ENCODE data around the gene COX19. TPM values are rescaled to one million over a fixed set of nuclear protein-coding genes. Genes with fewer than 3 reads are reported as not detected.

COX19 gene
- total RNA-seq, 4 donors from 2014 or later = 4.7 to 6.5 (median 5.2) TPM

DNA sequence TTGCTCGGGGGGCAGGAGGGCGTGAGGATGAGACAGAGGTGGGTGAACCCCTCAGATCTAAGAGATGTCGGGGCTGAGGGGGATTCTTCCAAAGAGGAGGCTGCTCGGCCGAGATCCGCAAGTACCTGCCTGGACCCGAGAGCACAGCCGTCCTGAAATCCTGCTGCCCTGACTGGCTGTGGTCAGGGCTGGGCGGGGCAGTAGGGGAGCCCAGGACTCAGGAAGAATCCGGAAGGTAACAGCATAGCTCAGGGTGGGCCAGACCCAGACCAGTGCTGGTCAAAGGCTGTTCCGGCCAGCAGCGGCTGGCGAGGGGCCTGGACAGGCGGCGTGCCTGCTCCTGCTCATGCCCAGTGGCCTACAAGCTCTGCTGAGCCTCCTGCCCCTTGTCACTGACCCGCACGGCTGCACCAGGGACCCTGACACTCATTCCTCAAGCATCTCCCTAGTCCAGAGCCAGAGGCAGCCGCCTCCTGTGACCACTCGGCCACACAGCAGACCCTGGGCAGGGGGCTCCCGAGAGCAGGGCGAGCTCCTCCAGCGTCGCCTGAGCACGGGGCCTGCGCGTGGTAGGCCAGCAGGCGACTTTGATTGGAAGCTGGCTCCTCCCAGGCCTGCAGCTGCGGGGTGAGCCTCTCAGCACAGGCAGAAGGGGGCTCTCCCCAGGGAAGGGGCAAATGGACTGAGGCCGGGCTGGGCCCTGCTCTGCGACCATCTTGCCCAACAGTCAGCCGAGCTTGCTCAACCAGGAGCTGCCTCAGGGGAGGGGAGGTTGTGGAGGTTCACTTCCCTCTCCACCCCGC is 17.7 kb downstream of the COX19 start:
- intact Hi-C loops (cut with DNase I; ENCODE audit: low total_unique reads) = loop anchor here (10.0 kb wide), 1 partner anchor 173 kb away; no protein-coding TSS in a partner anchor
- no peak overlapping the region for H3K27ac ChIP-seq
- peaks cover 15 to 23% (median 21%) of the 10 kb centered on the region in 3 donors for H3K27me3 ChIP-seq
- in situ Hi-C loops (cut with MboI; ENCODE audit: low sequenced_read_pairs in 4 of 4) = no loop called here
- peaks cover 0 to 7% of the 10 kb centered on the region in 2 donors for H3K4me1 ChIP-seq
- no peaks in the 10 kb centered on the region for H3K36me3 ChIP-seq
- DNase-seq (no peak), ATAC-seq (no peak)
- H3K9me3 ChIP-seq = no peaks in the 10 kb centered on the region
- H3K4me3 ChIP-seq = no peak overlapping the region
- no peak for TF ChIP-seq POLR2A (IDR thresholded peaks at IDR 0.05)

GRCh38 chr7:956031-956430 is 19.3 kb downstream of the COX19 start:
- no peaks in the 10 kb centered on the region for H3K36me3 ChIP-seq
- in situ Hi-C loops (cut with MboI; ENCODE audit: low sequenced_read_pairs in 4 of 4) (no loop called here), intact Hi-C loops (cut with DNase I; ENCODE audit: low total_unique reads) (loop anchor here (10.0 kb wide), 1 partner anchor 171 kb away; no protein-coding TSS in a partner anchor)
- no peaks in the 10 kb centered on the region for H3K9me3 ChIP-seq
- no peak overlapping the region for H3K27ac ChIP-seq
- TF ChIP-seq CTCF (IDR thresholded peaks at IDR 0.05 in 4 of 5, conservative IDR thresholded peaks at IDR 0.05 in 1 of 5) (no peak), POLR2A (IDR thresholded peaks at IDR 0.05) (no peak)
- peaks cover 24 to 34% (median 26%) of the 10 kb centered on the region in 3 donors for H3K27me3 ChIP-seq
- no peak overlapping the region for H3K4me3 ChIP-seq
- DNase-seq (no peak), ATAC-seq (no peak)
- H3K4me1 ChIP-seq = peaks cover 0 to 7% of the 10 kb centered on the region in 2 donors

GRCh38 chr7:954330-955238 is 20.8 kb downstream of the COX19 start, which contains the start of gene ADAP1:
Gene ADAP1 (minus strand): TSS chr7:954680. CDS start chr7:954477, 203 bp downstream.
- Histone ChIP-seq H3K27ac (no peak within 1 kb of the TSS), H3K4me1 (peaks cover 0 to 7% of the 10 kb centered on the region in 2 donors), H3K4me3 (peak within 1 kb of the TSS; percentile 30 to 44 (median 39)), H3K36me3 (no peaks in the 10 kb centered on the region), H3K9me3 (no peaks in the 10 kb centered on the region), H3K27me3 (peaks cover 26 to 38% (median 30%) of the 10 kb centered on the region in 3 donors)
- intact Hi-C loops (cut with DNase I; ENCODE audit: low total_unique reads) = loop anchor here (10.0 kb wide), 1 partner anchor 170 kb away; no protein-coding TSS in a partner anchor
- no peak for DNase-seq
- TF ChIP-seq CTCF (IDR thresholded peaks at IDR 0.05 in 4 of 5, conservative IDR thresholded peaks at IDR 0.05 in 1 of 5) = peak in 1 of 5 experiments; percentile 19
- no peak for TF ChIP-seq POLR2A (IDR thresholded peaks at IDR 0.05)
- in situ Hi-C loops (cut with MboI; ENCODE audit: low sequenced_read_pairs in 4 of 4) = no loop called here
- ATAC-seq = peak in 1 of 2 donors; percentile 54

DNA sequence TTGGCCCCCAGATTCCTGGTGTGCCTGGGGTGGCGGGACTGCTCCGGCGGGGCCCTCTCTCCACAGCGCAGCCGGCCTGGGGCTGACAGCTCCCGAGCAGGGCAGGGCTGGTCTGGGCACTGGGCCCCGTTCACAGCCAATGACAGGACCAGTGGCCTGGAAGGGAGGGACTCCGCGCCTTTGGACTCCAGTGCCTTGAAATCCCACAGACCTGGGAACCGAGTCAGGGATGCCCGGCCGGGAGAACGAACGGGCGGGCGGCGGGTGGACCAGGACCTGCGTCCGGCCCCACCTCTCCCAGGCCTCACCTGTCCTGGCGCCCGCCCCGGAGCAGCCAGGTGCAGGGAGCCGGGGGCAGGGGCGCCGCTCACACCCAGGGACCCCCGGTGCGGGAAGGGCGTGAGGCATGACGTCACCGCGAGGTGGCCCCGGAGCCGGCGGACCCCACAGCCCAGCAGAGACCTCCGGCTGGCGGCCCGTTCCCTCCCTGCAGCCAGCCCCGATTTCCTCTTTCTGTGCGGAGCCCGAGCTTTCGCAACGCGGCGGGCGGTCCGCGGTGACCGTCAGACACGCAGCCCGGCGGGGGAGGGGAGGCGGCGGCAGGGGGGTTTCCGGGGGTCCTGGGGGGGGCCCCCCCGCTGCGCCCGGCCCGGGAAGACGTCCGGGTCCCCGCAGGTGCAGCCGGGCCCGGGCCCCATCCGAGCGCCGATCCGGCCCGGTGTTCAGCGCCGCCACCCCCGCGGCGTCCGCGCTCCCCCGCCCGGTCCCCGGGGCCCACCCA is 21.6 kb downstream of the COX19 start:
- peak overlapping the region; percentile 30 to 44 (median 39) for H3K4me3 ChIP-seq
- H3K4me1 ChIP-seq = peaks cover 0 to 7% of the 10 kb centered on the region in 2 donors
- no peaks in the 10 kb centered on the region for H3K36me3 ChIP-seq
- ATAC-seq (no peak), DNase-seq (no peak)
- no peak overlapping the region for H3K27ac ChIP-seq
- intact Hi-C loops (cut with DNase I; ENCODE audit: low total_unique reads) = loop anchor here (10.0 kb wide), 1 partner anchor 169 kb away; no protein-coding TSS in a partner anchor
- in situ Hi-C loops (cut with MboI; ENCODE audit: low sequenced_read_pairs in 4 of 4) = no loop called here
- peaks cover 26 to 39% (median 33%) of the 10 kb centered on the region in 3 donors for H3K27me3 ChIP-seq
- no peaks in the 10 kb centered on the region for H3K9me3 ChIP-seq
- TF ChIP-seq CTCF (IDR thresholded peaks at IDR 0.05 in 4 of 5, conservative IDR thresholded peaks at IDR 0.05 in 1 of 5) = no peak
- TF ChIP-seq POLR2A (IDR thresholded peaks at IDR 0.05) = no peak

Measured in gastrocnemius medialis (tissue), 4 donors.